Ascending aorta (tissue), 2 donors: ENCODE data around the gene KLHDC9. TPM values are rescaled to one million over a fixed set of nuclear protein-coding genes. Genes with fewer than 3 reads are reported as not detected.

ENCODE experiments used
- DNase-seq, 2 donors: peaks; one replicate each; pipeline ENCODE4 v3.0.0-alpha.2; 2019; ENCODE audit warnings: low spot score in 2 of 2
- H3K27ac ChIP-seq, 2 donors: fragments of 200-600 bp; sonication (generic); one replicate each; pipeline ENCODE4 v1.5.1; 2016 to 2017; ENCODE audit warnings: mild to moderate bottlenecking in 1 of 2
- H3K27me3 ChIP-seq: fragments of 200-600 bp; sonication (generic); one replicate; pipeline ENCODE4 v1.5.1; 2017
- H3K36me3 ChIP-seq, 2 donors: fragments of 200-600 bp; sonication (generic); one replicate each; pipeline ENCODE4 v1.5.1; 2016
- H3K4me1 ChIP-seq, 2 donors: fragments of 200-600 bp; sonication (generic); one replicate each; pipeline ENCODE4 v1.5.1; 2016 to 2017; ENCODE audit warnings: mild to moderate bottlenecking in 1 of 2
- H3K4me3 ChIP-seq, 2 donors: fragments of 200-600 bp; sonication (generic); one replicate each; pipeline ENCODE4 v1.5.1; 2016 to 2017; ENCODE audit warnings: mild to moderate bottlenecking in 1 of 2
- H3K9me3 ChIP-seq, 2 donors: fragments of 200-600 bp; sonication (generic); one replicate each; pipeline ENCODE4 v1.5.1; 2016
- intact Hi-C: fragments of 100-400 bp; cut with DNase I; formaldehyde crosslinking; loops from one replicate; pipeline ENCODE4 v1.15.1; 2023
- total RNA-seq: library from RNA; depleted of rRNA; stranded (reverse); fragments of >200 nt; gene quantifications from one replicate; pipeline ENCODE4 v1.1.0, GENCODE V29; 2016
- TF ChIP-seq, protein P1 (sequence below), 3 experiments: fragments of 200-600 bp in 2 of 3; fragments of 450-650 bp in 1 of 3; sonication (generic) in 2 of 3; IDR thresholded peaks; one replicate each; pipeline ENCODE4 v1.5.1; 2016 to 2019; ENCODE audit warnings: antibody characterized with exemption in 3 of 3, mild to moderate bottlenecking in 1 of 3, moderate library complexity in 1 of 3

Gene KLHDC9
- total RNA-seq, 1 donor from 2014 or later = 0.32 TPM

DNA sequence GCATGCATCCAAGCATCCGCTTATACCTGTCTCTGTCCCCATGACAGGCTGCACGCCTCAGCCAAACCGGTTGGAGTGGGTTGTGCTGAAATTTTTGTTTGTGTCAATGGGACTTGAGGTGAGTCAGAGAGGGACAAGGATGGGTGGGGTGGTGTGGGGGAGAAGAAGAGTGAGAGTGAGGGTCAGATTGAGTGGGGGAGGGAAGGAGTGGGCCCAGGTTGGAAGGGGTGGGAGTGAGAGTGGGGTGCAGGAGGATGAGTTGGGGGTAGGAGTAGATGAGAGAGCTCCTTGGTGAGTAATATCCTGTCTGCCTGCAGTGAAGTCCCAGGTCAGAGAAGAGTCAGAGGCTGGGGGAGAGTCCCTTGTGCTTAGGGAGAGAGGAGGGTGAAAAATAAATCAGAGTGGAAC, 5.5 kb upstream of the KLHDC9 start:
- H3K4me3 ChIP-seq = no peak overlapping the region
- no peak for DNase-seq
- intact Hi-C loops = loop anchor here (10.0 kb wide), 2 partner anchors 258 to 368 kb away; no protein-coding TSS in a partner anchor
- H3K4me1 ChIP-seq = peaks cover 0 to 5% of the 10 kb centered on the region in 2 donors
- H3K36me3 ChIP-seq = no peaks in the 10 kb centered on the region
- TF ChIP-seq, protein P1, sequence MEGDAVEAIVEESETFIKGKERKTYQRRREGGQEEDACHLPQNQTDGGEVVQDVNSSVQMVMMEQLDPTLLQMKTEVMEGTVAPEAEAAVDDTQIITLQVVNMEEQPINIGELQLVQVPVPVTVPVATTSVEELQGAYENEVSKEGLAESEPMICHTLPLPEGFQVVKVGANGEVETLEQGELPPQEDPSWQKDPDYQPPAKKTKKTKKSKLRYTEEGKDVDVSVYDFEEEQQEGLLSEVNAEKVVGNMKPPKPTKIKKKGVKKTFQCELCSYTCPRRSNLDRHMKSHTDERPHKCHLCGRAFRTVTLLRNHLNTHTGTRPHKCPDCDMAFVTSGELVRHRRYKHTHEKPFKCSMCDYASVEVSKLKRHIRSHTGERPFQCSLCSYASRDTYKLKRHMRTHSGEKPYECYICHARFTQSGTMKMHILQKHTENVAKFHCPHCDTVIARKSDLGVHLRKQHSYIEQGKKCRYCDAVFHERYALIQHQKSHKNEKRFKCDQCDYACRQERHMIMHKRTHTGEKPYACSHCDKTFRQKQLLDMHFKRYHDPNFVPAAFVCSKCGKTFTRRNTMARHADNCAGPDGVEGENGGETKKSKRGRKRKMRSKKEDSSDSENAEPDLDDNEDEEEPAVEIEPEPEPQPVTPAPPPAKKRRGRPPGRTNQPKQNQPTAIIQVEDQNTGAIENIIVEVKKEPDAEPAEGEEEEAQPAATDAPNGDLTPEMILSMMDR (IDR thresholded peaks at IDR 0.05) = no peak
- H3K27ac ChIP-seq = no peak overlapping the region
- no peaks in the 10 kb centered on the region for H3K9me3 ChIP-seq
- H3K27me3 ChIP-seq = no peaks in the 10 kb centered on the region

DNA sequence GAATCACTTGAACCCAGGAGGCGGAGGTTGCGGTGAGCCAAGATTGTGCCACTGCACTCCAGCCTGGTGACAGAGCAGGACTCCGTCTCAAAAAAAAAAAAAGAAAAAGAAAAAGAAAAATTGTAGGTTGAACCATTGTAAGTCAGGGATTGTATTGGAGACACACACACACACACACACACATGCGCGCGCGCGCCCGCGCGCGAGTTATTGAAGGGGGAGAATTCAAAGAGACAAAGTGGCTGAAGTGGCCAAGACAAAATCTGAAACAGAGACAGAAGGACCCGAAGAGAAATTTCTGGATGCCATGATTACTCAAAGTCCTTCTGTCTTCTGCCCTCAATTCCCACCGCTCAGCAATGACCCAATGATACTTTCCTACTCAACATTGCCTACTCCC, 3.7 kb upstream of the KLHDC9 start:
- DNase-seq = no peak
- intact Hi-C loops = loop anchor here (10.0 kb wide), 2 partner anchors 260 to 370 kb away; no protein-coding TSS in a partner anchor

DNA sequence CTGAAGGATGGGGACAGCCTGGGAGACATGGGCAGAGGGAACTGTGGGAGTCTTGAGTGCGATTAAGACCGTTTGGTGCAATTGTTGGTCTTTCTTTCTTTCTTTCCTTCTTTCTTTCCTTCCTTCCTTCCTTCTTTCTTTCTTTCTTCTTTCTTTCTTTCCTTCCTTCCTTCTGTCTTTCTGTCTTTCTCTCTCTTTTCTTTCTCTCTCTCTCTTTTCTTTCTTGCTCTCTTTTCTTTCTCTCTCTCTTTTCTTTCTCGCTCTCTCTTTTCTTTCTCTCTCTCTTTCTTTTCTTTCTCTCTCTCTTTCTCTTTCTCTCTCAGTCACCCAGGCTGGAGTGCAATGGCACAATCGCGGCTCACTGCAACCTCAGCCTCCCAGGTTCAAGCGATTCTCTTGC, 2.9 kb upstream of the KLHDC9 start:
- TF ChIP-seq, protein P1 (IDR thresholded peaks at IDR 0.05) = no peak

More for the DNA sequence above, 3.7 kb upstream of the KLHDC9 start:
- H3K27me3 ChIP-seq = no peaks in the 10 kb centered on the region
- peaks cover 0 to 15% of the 10 kb centered on the region in 2 donors for H3K4me1 ChIP-seq
- no peaks in the 10 kb centered on the region for H3K9me3 ChIP-seq
- no peak overlapping the region for H3K4me3 ChIP-seq
- no peak overlapping the region for H3K27ac ChIP-seq
- H3K36me3 ChIP-seq = no peaks in the 10 kb centered on the region
- TF ChIP-seq, protein P1 (IDR thresholded peaks at IDR 0.05) = no peak

GRCh38 chr1:161096015-161096414, 2.1 kb upstream of the KLHDC9 start:
- intact Hi-C loops = loop anchor here (5.0 to 10.0 kb wide), 3 partner anchors 99 to 371 kb away; no protein-coding TSS in a partner anchor
- DNase-seq = no peak
- TF ChIP-seq, protein P1 (IDR thresholded peaks at IDR 0.05) = no peak
- Histone ChIP-seq H3K27me3 (no peaks in the 10 kb centered on the region), H3K9me3 (no peaks in the 10 kb centered on the region), H3K27ac (peak overlapping the region in 1 of 2 donors; percentile 49), H3K36me3 (peaks cover 0 to 4% of the 10 kb centered on the region in 2 donors), H3K4me3 (no peak overlapping the region), H3K4me1 (peaks cover 0 to 15% of the 10 kb centered on the region in 2 donors)

More for the DNA sequence above, 2.9 kb upstream of the KLHDC9 start:
- peaks cover 0 to 15% of the 10 kb centered on the region in 2 donors for H3K4me1 ChIP-seq
- H3K27ac ChIP-seq = no peak overlapping the region
- intact Hi-C loops = loop anchor here (5.0 to 10.0 kb wide), 3 partner anchors 98 to 370 kb away; no protein-coding TSS in a partner anchor
- no peak for DNase-seq
- H3K4me3 ChIP-seq = no peak overlapping the region
- no peaks in the 10 kb centered on the region for H3K36me3 ChIP-seq
- H3K9me3 ChIP-seq = no peaks in the 10 kb centered on the region
- no peaks in the 10 kb centered on the region for H3K27me3 ChIP-seq

DNA sequence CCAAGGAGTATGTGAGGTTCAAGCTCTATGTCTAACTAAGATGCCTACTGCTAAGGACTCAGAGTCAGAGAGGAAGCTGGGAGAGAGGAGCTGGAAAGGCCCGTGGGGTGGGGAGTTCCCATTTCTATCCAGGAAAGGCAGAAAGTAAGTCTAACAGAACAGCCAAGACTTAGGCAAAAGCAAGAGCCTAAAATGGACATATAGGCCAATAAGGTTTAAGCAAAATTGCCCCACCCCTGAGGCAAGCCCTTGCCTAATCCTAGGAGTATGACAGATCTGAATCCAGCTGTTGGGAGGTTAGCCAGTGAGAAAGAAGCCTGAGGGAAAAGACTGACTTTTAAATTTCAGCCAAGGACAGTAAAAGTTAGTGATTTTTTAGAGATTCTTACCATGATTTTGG, 1.6 kb upstream of the KLHDC9 start:
- H3K27ac ChIP-seq = peak overlapping the region in 1 of 2 donors; percentile 49
- intact Hi-C loops = loop anchor here (5.0 to 10.0 kb wide), 3 partner anchors 99 to 372 kb away; no protein-coding TSS in a partner anchor

More for the DNA sequence above, 1.6 kb upstream of the KLHDC9 start:
- Histone ChIP-seq H3K4me3 (no peak overlapping the region), H3K27me3 (no peaks in the 10 kb centered on the region), H3K9me3 (no peaks in the 10 kb centered on the region), H3K36me3 (peaks cover 1 to 9% of the 10 kb centered on the region in 2 donors), H3K4me1 (peaks cover 0 to 15% of the 10 kb centered on the region in 2 donors)
- peak in 1 of 2 donors; percentile 70 for DNase-seq
- TF ChIP-seq, protein P1 (IDR thresholded peaks at IDR 0.05) = no peak
